HG03521 (cell line): ENCODE results near the gene SCYL1.

ENCODE experiments used
- ATAC-seq: cut with Tn5 transposase; IDR thresholded peaks from one replicate; pipeline ENCODE4 v1.9.1; 2021; ENCODE audit warnings: mild to moderate bottlenecking, moderate library complexity; ENCODE audit not compliant: unreplicated experiment

Gene SCYL1

DNA sequence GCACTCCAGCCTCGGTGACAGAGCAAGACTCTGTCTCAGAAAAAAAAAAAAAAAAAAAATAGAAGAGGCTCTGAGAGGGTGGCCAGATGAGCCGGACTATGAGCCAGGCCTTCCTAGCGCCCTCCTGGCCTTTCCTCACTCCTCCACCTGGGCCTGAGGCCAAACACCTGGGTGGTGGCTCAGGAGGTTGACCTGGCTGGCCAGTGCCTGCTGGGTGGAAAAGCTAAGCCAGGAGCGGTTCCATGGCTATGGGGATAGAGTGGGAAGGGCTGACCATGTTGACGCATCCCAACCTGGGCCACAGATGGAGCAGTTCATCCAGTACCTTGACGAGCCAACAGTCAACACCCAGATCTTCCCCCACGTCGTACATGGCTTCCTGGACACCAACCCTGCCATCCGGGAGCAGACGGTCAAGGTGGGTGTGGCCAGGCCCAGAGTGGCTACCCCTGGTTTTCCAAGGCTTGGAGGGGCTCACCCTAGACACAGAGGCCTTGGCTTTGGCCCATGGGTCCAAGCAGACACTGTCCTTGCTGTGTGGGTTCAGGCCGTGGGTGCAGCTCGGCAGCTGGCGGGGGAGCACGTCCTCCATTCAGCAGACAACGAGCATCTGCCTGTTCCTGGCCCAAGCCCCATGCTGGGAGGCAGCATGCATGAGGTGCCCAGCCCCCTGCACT lies 7.6 kb downstream of the SCYL1 start:
- no peak for ATAC-seq

- no peak for ATAC-seq
Measured at GRCh38 chr11:65535102-65535501, 10.2 kb downstream of the SCYL1 start.

- no peak for ATAC-seq
Measured at GRCh38 chr11:65536412-65537295, 11.8 kb downstream of the SCYL1 start.

GRCh38 chr11:65537296-65537597 lies 12.4 kb downstream of the SCYL1 start:
- ATAC-seq = no peak

DNA sequence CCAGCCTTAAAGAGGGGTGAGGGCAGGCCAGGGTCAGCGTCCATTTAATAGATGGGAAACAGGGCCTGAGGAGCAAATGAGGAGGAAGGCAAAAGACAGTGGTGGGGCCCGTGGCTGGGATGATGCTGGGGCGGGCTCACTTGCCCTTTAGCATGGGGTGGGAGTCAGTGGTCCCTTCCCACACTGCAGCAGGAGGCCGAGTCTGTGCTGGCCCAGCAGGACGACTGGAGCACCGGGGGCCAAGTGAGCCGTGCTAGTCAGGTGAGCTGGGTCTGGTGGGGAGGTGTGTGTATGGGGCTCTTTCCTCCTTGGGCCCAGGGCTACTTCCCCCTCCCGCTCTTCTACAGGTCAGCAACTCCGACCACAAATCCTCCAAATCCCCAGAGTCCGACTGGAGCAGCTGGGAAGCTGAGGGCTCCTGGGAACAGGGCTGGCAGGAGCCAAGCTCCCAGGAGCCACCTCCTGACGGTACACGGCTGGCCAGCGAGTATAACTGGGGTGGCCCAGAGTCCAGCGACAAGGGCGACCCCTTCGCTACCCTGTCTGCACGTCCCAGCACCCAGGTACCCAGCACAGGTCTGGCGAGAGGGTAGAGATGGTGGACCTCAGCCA lies 12.8 kb downstream of the SCYL1 start:
- ATAC-seq = no peak

DNA sequence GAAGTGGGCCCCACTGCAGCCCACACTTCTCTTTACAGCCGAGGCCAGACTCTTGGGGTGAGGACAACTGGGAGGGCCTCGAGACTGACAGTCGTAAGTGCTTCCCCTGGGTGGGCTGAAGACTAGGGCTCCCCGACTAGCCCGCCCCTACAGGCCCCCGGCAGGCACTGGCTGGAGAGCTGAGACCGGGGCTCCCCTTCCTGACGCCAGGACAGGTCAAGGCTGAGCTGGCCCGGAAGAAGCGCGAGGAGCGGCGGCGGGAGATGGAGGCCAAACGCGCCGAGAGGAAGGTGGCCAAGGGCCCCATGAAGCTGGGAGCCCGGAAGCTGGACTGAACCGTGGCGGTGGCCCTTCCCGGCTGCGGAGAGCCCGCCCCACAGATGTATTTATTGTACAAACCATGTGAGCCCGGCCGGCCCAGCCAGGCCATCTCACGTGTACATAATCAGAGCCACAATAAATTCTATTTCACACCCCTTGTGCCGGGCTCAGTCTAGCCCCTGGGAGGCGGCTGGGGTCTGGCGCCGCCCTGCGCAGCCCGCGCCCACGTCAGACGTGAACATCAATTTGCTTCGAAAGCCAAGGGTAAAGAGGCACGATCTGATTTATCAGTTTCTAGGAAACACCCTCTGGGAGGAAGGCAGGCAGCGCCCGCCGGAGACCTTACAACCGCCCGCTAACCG lies 13.5 kb downstream of the SCYL1 start:
- no peak for ATAC-seq

DNA sequence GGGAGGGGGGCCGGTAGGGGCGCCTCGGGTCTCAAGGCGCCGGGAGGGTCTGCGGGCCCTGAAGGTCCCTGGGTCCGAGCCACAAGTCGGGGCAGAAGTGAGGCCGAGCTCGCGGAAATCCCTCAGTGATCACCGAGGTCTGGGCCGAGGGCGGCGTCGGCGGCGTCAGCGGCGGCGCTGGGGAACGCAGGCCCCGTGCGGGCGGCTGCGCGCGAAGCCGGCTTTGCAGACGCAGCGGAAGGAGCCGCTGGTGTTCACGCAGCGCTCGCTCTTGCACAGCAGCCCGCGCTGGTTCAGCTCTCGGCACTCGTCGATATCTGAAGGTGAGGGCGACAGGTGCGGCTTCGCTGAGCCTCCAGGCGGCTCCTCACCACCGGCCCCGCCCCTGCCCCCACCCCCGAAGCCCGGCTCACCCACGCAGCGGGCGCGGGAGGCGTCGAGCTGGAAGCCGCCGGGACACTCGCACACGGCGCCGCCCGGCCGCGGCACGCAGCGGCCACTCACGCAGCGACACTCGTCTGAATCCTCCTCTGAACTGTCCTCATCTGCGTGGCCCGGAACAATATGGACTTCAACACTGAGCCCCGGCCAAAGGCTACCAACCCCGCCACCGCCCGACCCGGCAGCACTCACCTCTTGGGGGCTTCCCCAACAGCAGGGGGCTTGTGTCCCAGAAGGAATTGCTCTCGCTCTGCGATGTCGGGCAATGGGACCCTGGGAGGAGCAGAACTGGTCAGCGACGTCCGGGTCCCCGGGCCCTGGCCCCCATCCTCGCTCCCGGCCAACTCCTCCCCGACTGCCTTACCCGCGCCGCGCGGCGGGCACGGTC lies 14.2 kb downstream of the SCYL1 start:
- ATAC-seq = no peak

GRCh38 chr11:65539744-65540289 lies 14.9 kb downstream of the SCYL1 start:
- ATAC-seq = peak; percentile 51

DNA sequence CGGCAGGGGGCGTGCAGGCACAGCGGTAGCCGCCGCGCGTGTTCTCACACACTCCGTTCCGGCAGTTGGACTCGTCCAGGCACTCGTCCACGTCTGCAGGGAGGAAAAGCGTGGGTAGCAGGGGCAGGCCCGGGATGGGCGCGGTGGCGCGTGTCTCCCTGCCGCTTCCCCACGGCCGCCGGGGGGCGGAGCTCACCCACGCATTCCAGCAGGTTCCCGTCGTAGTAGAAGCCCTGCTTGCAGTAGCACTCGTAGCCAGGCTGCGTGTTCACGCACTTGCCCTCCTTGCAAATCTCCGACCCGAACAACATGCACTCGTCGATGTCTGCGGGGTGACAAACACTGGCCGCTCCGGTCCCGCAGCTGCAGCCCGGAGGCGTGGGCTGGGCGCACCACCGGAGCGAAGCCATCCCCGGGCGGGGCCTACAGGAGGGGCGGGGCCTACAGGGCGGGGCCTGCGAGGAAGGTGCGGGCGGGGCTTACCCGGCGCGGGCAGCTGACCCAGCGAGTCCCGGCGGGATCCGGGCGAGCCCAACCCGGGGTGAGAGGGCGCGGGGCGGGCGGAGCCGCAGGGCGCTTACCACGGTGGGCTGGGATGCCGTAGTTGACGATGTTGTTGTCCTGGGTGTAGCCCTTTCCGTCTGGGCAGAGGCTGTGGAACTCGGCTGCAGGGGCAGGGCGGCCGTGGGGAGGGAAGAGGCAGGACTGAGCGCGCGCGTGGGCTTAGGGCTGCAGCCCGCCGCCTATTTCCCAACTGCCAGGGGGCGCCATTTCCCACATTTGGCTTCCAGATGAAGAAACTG lies 15.6 kb downstream of the SCYL1 start:
- ATAC-seq = peak; percentile 59

- no peak for ATAC-seq
Measured at GRCh38 chr11:65541093-65541982, 16.5 kb downstream of the SCYL1 start.

GRCh38 chr11:65542738-65543390 lies 18.0 kb downstream of the SCYL1 start:
- no peak for ATAC-seq

GRCh38 chr11:65545853-65546216 lies 21.0 kb downstream of the SCYL1 start:
- ATAC-seq = no peak

- peak; percentile 68 for ATAC-seq
Measured at GRCh38 chr11:65546217-65546958, 21.5 kb downstream of the SCYL1 start.

DNA sequence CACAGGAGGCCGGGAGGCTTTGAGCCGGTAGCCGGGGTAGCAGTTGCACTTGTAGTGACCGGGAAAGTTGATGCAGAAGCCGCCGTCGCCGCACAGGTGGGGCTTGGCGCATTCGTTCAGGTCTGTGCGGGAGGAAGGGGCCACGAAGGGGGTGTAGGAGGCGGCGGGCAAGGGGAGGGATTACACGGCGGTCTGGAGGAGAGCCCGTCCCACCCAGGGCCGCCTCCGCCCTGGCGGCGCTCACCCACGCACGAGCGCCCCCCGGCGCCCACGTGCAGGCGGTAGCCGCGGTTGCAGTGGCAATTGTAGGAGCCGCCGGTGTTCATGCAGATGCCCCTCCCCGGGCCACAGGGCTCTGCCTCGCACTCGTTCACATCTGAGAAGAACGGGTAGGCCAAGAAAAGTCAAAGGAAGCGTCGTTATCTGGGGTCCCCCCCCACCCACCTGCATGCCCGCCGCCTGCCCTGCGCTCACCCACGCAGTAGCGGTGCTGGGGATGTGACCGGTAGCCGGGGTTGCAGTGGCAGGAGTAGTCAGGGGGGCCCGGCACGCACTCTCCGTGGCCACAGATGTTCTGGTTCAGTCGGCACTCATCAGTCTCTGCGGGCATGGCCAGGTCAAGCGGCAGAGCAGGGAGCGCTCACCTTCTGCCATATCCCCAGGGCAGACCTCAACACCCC lies 22.7 kb downstream of the SCYL1 start:
- ATAC-seq = no peak

DNA sequence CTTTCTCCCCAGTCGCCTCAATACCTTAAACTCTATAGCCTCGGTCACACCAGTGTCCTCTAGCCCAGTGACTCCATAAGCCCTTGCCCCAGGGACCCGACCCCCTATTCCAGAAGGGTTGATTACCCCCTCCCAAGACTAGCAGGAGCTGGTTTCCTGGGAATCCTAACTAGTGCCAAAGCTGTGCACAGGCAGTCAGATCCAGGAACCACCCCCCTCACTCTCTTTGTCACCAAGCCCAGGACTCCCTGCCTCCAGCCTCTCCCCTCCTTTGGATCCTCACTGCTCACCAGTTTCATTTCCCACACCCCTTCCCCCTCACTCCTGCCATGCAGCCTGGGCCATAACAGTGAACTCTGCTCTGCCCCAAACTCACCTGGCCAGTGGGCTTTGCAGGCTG lies 23.5 kb downstream of the SCYL1 start:
- ATAC-seq = no peak

GRCh38 chr11:65549096-65549495 lies 24.2 kb downstream of the SCYL1 start:
- no peak for ATAC-seq
